Activated CD8-positive, alpha-beta T cell treated with anti-CD3 and anti-CD28 coated beads, Interleukin-2, amount 10 ng/mL, durations not matched to agents 7 days and 5 days (primary cell): ENCODE measurements around the gene DDX23. TPM values are rescaled to one million over a fixed set of nuclear protein-coding genes. Genes with fewer than 3 reads are reported as not detected.

Source experiments
- ATAC-seq: fragments of 150-1000 bp; cut with Tn5 transposase; one replicate; pipeline ENCODE4 v1.10.0; 2021; ENCODE audit warnings: moderate library complexity
- CTCF ChIA-PET: fragments of 350-600 bp; sonication (Branson Sonifier 250); formaldehyde crosslinking; loops from one replicate; lab custom pipeline; 2021; ENCODE audit warnings: antibody characterized with exemption; lab: Charles Lee
- POLR2A ChIA-PET: fragments of 350-600 bp; sonication (Branson Sonifier 250); formaldehyde crosslinking; loops from one replicate; lab custom pipeline; 2021; ENCODE audit warnings: antibody characterized with exemption; lab: Charles Lee
- DNase-seq: peaks from one replicate; pipeline ENCODE4 v3.0.0-alpha.2; 2020
- H3K27ac Mint-ChIP-seq: one replicate; pipeline ENCODE4 v1.8.0; 2021; ENCODE audit warnings: mild to moderate bottlenecking, mixed read lengths
- H3K27me3 Mint-ChIP-seq: one replicate; pipeline ENCODE4 v1.8.0; 2021; ENCODE audit warnings: low read depth, mixed read lengths
- H3K36me3 Mint-ChIP-seq: one replicate; pipeline ENCODE4 v1.8.0; 2021; ENCODE audit warnings: low read depth, mixed read lengths
- H3K4me1 Mint-ChIP-seq: one replicate; pipeline ENCODE4 v1.8.0; 2021; ENCODE audit warnings: low read depth, mixed read lengths
- H3K4me3 Mint-ChIP-seq: one replicate; pipeline ENCODE4 v1.8.0; 2021; ENCODE audit warnings: mild to moderate bottlenecking, mixed read lengths
- H3K9me3 Mint-ChIP-seq: one replicate; pipeline ENCODE4 v1.8.0; 2022; ENCODE audit warnings: mixed read lengths; ENCODE audit not compliant: insufficient read depth
- total RNA-seq, 2 experiments: library from RNA; stranded (reverse); gene quantifications; one replicate each; pipeline ENCODE4 v1.2.3, GENCODE V29; 2021

The DDX23 gene
- total RNA-seq, 2 experiments from 2014 or later: 127 to 154 TPM

DNA sequence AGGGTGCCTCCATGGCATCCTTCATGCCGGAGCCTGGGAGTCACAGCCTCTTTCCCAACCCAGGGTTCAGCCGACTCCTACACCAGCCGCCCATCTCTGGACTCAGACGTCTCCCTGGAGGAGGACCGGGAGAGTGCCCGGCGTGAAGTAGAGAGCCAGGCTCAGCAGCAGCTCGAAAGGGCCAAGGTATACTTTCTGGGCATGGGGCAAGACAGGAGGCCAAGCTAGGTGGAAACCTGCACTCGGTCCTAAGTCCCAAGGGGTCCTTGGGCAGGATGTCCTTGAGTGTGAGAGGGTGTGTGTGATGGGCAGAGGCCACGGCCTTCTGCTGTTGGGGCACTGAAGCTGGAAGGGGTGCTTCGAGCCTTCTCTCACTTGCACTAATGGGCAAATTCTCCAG is 28.7 kb downstream of the DDX23 start:
- CTCF ChIA-PET: interaction anchor here (1.3 to 1.4 kb wide), 2 partner anchors 9 to 30 kb away, joined by 3 to 8 read pairs; no protein-coding TSS in a partner anchor
- peaks cover 7% of the 10 kb centered on the region for H3K4me1 Mint-ChIP-seq
- ATAC-seq: no peak
- H3K9me3 Mint-ChIP-seq: no peaks in the 10 kb centered on the region
- POLR2A ChIA-PET: interaction anchor here (1.8 kb wide), 1 partner anchor 29 kb away, joined by 7 read pairs; the partner anchor contains the start of gene DDX23
- DNase-seq: no peak
- H3K36me3 Mint-ChIP-seq: peaks cover 6% of the 10 kb centered on the region
- H3K27ac Mint-ChIP-seq: no peak overlapping the region
- peaks cover 14% of the 10 kb centered on the region for H3K27me3 Mint-ChIP-seq
- H3K4me3 Mint-ChIP-seq: no peak overlapping the region

DNA sequence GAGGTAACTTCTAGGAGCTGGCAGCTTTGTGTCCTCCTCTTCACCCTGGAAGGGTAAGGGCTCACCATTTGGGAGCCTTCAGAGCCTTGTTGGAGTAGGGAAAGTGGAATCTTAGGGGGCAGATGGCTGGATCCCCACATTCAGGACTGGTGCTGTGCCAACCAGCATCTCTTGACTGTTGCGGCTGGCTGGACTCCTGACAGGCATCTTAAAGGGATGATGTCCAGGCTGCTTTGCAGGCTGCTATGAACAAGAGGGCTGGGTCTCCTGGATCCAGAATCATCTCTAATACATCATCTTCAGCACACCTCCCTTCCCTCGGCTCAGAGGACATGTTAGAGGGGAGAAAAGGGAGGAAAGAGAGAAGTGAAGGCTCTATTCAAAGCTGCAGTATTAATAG is 29.3 kb downstream of the DDX23 start:
- ATAC-seq: no peak
- Mint-ChIP-seq H3K36me3 (peaks cover 5% of the 10 kb centered on the region), H3K27me3 (peaks cover 20% of the 10 kb centered on the region), H3K4me1 (peaks cover 12% of the 10 kb centered on the region), H3K9me3 (no peaks in the 10 kb centered on the region), H3K27ac (no peak overlapping the region), H3K4me3 (no peak overlapping the region)
- CTCF ChIA-PET: interaction anchor here (1.3 to 1.4 kb wide), 2 partner anchors 8 to 30 kb away, joined by 3 to 8 read pairs; no protein-coding TSS in a partner anchor
- POLR2A ChIA-PET: interaction anchor here (0.7 to 1.8 kb wide), 2 partner anchors 8 to 29 kb away, joined by 3 to 7 read pairs; partner anchors contain the start of gene DDX23
- DNase-seq: no peak

DNA sequence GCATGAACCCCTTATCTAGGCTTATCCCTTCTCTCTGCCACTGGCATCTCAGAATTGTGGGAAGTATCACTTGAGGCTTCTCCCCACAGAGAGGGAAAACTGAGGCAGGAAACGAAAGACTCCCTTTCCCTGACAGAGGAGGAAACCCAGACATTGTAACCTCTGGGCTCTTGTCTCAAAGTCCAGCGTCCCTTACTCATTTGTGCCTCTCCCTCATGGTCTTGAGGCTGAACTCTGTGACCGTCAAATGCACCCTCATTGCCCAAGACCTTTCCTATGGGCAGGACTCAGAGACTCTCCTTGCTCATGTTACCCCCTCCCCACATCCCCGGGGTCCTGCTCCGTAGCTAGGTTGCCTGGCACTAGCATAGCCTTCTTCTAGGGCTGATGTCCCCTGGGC is 29.8 kb downstream of the DDX23 start:
- ChIA-PET POLR2A (interaction anchor here (0.7 to 1.8 kb wide), 2 partner anchors 9 to 30 kb away, joined by 3 to 7 read pairs; partner anchors contain the start of gene DDX23), CTCF (interaction anchor here (1.4 kb wide), 1 partner anchor 31 kb away, joined by 3 read pairs; no protein-coding TSS in a partner anchor)
- Mint-ChIP-seq H3K9me3 (no peaks in the 10 kb centered on the region), H3K36me3 (peaks cover 5% of the 10 kb centered on the region), H3K27ac (no peak overlapping the region), H3K4me3 (no peak overlapping the region), H3K27me3 (peaks cover 25% of the 10 kb centered on the region), H3K4me1 (peaks cover 18% of the 10 kb centered on the region)
- no peak for DNase-seq
- no peak for ATAC-seq

DNA sequence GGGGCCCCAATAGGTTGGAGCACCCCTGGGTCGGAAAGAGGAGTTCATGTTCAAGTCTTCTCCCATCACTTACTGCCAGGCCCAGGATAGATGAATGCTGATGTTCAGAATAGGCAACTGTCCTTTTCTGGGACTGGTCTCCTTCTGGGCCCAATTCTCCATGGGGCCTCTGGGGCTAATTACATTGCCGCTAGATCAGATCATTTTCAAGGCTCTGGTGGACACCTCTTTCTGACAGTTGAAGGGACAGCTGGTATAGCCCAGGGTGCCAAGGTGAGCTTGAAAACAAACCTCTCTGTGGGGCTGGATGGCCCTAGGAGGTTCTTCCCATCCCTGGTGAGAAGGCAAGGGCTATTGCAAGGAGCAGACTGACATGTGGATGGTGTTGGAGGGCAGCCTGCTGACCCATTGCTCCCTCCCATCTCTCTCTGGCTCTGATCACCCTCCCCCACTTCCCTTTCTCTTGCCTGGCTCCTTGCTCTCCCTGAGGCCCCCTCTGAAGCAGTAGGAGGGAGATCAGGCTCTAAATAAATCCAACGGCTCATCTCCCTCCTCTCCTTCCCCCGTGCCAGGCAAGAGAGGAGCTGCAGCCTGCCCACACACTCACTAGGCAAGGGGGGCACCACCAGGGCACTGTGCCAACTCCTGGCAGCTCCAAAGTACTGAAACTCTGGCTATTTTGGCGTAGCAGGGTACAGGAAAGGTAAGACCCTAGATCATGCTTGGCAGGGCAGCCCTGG is 31.8 kb downstream of the DDX23 start:
- no peak for DNase-seq
- Mint-ChIP-seq H3K9me3 (no peaks in the 10 kb centered on the region), H3K4me3 (no peak overlapping the region), H3K4me1 (peaks cover 34% of the 10 kb centered on the region), H3K27ac (no peak overlapping the region), H3K27me3 (peaks cover 36% of the 10 kb centered on the region), H3K36me3 (no peaks in the 10 kb centered on the region)
- POLR2A ChIA-PET: interaction anchor here (0.6 to 1.1 kb wide), 2 partner anchors 8 to 728 kb away, joined by 3 to 6 read pairs; no protein-coding TSS in a partner anchor
- CTCF ChIA-PET: interaction anchor here (1.1 to 1.6 kb wide), 3 partner anchors 10 to 67 kb away, joined by 3 to 5 read pairs (median 3); no protein-coding TSS in a partner anchor
- no peak for ATAC-seq

DNA sequence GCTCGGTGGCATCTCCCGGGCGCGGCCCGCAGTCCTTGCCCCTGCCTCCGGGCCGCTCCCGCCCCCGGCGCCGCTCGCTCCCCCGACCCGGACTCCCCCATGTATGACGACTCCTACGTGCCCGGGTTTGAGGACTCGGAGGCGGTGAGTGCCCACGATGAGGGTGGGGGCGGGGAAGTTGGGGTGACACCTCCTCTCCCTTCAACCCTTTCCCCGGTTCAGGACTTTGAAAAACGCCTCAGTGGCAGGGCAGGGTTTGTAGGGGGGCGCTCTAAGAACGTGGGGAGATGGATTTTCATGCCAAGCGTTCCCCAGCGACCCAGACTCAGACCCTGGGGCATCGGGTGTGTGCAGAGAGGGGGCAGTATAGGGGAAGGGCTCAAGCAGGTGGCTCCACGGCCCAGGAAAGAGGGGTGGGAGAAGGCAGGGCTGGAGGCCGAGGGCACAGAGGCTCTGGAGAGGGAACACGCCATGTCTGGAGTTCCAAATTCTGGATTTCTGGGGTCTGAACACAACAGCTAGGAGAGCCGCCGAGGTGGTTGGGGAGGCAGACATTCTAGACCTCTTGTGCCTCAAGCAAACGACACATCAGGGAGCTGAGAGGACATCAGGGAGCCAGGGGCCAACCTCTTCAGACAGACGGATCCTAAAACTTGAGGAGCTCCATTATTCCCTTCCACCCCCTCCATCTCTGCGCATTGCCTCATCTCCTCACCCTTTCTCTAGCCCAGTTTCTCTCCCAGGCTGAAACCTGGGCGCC is 33.0 kb downstream of the DDX23 start:
- DNase-seq (peak; percentile 35), ATAC-seq (no peak)
- H3K27ac Mint-ChIP-seq: no peak overlapping the region
- H3K27me3 Mint-ChIP-seq: peaks cover 36% of the 10 kb centered on the region
- H3K4me1 Mint-ChIP-seq: peaks cover 37% of the 10 kb centered on the region
- peak overlapping the region; percentile 77 for H3K4me3 Mint-ChIP-seq
- H3K9me3 Mint-ChIP-seq: no peaks in the 10 kb centered on the region
- CTCF ChIA-PET: interaction anchor here (1.2 to 4.7 kb wide), 4 partner anchors 11 to 34 kb away, joined by 3 to 52 read pairs (median 4); partner anchors contain the start of gene DDX23
- no peaks in the 10 kb centered on the region for H3K36me3 Mint-ChIP-seq
- POLR2A ChIA-PET: interaction anchor here (0.6 to 1.1 kb wide), 2 partner anchors 10 to 730 kb away, joined by 3 to 6 read pairs; no protein-coding TSS in a partner anchor

DNA sequence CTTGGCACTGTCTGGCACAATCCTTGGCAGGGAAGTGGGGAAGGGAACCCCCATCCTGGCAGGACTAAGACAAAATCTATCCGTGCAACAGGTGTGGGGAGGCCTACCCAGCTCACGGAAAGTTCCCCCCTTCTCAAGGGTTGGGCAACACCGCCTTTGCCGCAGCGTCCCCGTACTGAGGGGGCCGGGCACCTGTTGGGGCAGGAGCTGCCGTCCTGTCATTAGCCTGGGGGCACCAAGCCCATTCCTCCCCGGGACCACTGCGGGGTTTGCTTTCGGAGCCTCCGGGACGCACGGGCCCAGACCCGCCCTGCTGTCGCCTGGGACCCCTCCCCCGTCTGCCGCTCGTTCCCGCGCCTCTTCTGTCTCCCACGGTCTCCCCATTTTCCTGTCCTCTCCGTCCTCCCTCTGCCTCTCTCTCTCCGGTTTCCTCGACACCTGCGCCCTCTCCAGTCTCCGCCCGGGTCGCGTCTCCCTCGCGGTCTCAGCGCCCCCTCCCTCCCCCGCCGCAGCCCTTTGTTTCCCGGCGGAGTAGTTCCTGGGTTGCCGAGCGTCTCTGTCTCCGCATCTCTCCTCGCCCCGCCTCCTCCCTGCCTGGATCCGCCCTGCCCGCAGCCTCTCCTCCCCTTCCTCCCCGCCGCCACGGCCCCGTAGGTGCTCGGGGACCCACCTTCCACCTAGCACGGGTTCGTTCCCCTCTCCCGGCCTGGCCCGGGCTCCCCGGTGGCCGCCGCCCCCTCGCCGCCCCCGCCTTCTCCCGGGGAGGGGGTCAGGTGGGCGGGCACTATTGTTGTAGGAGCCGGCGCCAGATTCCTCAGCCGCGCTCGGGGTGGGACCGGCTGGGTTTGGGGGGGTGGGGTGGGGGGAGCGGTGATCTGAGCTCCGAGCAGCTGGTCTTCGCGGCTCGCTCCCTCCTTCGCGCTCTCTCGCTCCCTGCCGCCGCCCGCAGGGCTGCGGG is 33.8 kb downstream of the DDX23 start, which contains the start of gene CACNB3:
Gene CACNB3, plus strand, starts transcription at position 624 of the 958 bp plus-strand sequence. CDS start 434 bp downstream, outside the sequence.
- ChIA-PET POLR2A (interaction anchor here (0.6 to 2.2 kb wide), 2 partner anchors 10 to 34 kb away, joined by 3 to 9 read pairs; partner anchors contain the start of gene DDX23), CTCF (interaction anchor here (0.7 to 4.7 kb wide), 5 partner anchors 24 to 240 kb away, joined by 3 to 52 read pairs (median 3); partner anchors contain the start of gene DDX23)
- Mint-ChIP-seq H3K4me1 (peaks cover 41% of the 10 kb centered on the region), H3K4me3 (peak within 1 kb of the TSS; percentile 84), H3K36me3 (no peaks in the 10 kb centered on the region), H3K27ac (no peak within 1 kb of the TSS), H3K27me3 (peaks cover 36% of the 10 kb centered on the region), H3K9me3 (no peaks in the 10 kb centered on the region)
- peak; percentile 84 for DNase-seq
- ATAC-seq: peak; percentile 66

DNA sequence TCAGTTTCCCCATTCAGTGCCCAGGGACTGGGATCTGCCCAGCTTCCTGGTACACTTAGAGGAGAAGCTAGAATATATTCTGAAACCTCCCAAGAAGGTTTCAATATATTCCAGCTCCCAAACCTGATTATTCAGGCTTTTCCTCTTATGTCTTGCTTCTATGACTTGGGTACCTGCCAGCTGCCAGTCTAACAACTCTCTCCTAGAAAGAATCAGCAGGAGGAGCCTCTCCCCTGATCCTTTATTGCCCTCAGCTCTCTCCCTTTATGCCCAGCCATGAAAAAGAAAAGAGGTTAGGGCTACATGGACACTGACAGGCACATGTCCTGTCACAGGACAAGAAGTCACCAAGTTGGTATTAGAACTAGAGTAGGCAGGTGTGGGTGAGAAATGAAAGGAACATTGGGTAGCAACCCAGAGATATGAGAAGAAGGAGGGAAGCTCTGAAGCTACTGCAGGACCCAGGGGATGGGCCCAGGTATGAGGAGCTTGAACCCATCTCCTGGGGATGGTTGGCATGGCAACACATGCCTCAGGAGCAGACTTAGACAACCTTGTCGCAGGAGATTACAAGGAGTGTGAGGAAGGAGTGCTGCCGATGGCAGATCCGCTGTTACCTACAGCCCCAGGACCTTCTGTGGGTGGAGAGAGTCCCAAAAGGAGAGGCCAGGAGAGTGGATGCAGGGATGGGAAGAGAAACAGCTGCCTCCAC is 35.7 kb downstream of the DDX23 start:
- CTCF ChIA-PET: interaction anchor here (1.2 to 4.7 kb wide), 10 partner anchors 13 to 172 kb away, joined by 4 to 57 read pairs (median 12); partner anchors contain the start of genes DDX23, FKBP11 and KANSL2
- no peaks in the 10 kb centered on the region for H3K9me3 Mint-ChIP-seq
- peak overlapping the region; percentile 87 for H3K4me3 Mint-ChIP-seq
- H3K4me1 Mint-ChIP-seq: peaks cover 45% of the 10 kb centered on the region
- DNase-seq (no peak), ATAC-seq (no peak)
- H3K36me3 Mint-ChIP-seq: no peaks in the 10 kb centered on the region
- H3K27ac Mint-ChIP-seq: no peak overlapping the region
- peaks cover 32% of the 10 kb centered on the region for H3K27me3 Mint-ChIP-seq
- POLR2A ChIA-PET: interaction anchor here (1.0 to 2.2 kb wide), 6 partner anchors 9 to 49 kb away, joined by 3 to 9 read pairs (median 3); partner anchors contain the start of genes DDX23 and RND1

DNA sequence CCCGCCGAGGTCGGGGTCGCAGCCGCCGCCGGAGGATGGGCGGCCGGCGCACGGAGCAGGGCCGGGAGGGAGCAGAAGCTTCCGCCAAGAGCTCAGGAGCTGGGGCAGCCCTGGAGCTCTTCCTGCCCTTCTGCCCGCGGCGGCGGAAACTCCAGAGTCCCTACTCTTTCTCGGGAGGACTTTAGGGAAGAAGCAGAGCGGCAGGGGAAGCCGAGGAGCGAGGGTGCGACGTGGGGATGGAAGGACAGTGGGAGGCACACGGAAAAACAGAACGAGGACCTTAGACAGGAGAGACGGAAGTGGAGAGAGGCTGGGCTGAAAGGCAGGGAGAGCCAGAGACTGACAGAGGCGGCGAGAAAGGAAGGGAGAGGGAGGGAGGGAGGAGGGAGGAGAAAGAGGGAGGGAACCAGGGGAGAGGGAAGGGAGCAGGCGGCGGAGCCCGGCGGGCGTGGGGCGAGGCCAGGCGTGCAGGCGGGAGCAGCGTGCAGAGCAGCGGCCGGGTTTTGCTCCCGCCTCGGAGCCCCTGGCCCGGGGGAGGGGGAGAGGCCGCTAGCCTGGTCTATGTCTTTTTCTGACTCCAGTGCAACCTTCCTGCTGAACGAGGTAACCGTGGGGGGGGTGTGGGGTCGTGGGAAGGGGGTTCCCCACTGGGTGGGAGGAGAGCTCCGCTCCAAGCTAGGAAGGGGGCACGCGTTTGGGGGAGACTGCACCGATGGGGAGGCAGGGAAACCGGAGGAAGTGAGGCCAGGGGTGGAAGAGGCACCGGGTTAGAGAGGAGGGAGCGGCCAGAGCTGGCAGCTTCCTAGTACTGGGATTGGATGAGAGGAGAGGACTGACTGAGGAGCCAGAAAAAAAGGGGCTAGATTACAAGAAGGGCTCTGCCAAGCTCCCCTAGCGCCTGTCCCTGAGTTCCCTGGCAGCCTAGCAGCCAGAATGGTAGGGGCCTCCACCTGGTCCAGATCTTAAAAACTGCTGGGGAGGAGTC is 36.5 kb downstream of the DDX23 start:
- CTCF ChIA-PET: interaction anchor here (0.7 to 4.7 kb wide), 42 partner anchors 8 to 710 kb away, joined by 3 to 57 read pairs (median 4); partner anchors contain the start of genes ARF3, DDX23, FKBP11 and KANSL2
- peak overlapping the region; percentile 86 for H3K27ac Mint-ChIP-seq
- peaks cover 31% of the 10 kb centered on the region for H3K27me3 Mint-ChIP-seq
- peak overlapping the region; percentile 87 for H3K4me3 Mint-ChIP-seq
- peaks cover 45% of the 10 kb centered on the region for H3K4me1 Mint-ChIP-seq
- H3K9me3 Mint-ChIP-seq: no peaks in the 10 kb centered on the region
- H3K36me3 Mint-ChIP-seq: no peaks in the 10 kb centered on the region
- peak; percentile 49 for DNase-seq
- ATAC-seq: peak; percentile 52
- POLR2A ChIA-PET: interaction anchor here (0.6 to 2.2 kb wide), 11 partner anchors 9 to 997 kb away, joined by 3 to 9 read pairs (median 3); partner anchors contain the start of genes DDX23 and RND1
